K562 treated with DMSO at 1 percent for 12 hours (cell line): ENCODE data around the gene RNPS1. TPM values are rescaled to one million over a fixed set of nuclear protein-coding genes. Genes with fewer than 3 reads are reported as not detected.

Experiments
- total RNA-seq: library from RNA; unstranded; fragments of 300-600 nt; gene quantifications from 2 replicates; pipeline ENCODE4 v1.2.3, GENCODE V29; 2022; ENCODE audit not compliant: insufficient read depth

Gene RNPS1, protein sequence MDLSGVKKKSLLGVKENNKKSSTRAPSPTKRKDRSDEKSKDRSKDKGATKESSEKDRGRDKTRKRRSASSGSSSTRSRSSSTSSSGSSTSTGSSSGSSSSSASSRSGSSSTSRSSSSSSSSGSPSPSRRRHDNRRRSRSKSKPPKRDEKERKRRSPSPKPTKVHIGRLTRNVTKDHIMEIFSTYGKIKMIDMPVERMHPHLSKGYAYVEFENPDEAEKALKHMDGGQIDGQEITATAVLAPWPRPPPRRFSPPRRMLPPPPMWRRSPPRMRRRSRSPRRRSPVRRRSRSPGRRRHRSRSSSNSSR
- 150 and 267 TPM in 2 replicates for total RNA-seq

DNA sequence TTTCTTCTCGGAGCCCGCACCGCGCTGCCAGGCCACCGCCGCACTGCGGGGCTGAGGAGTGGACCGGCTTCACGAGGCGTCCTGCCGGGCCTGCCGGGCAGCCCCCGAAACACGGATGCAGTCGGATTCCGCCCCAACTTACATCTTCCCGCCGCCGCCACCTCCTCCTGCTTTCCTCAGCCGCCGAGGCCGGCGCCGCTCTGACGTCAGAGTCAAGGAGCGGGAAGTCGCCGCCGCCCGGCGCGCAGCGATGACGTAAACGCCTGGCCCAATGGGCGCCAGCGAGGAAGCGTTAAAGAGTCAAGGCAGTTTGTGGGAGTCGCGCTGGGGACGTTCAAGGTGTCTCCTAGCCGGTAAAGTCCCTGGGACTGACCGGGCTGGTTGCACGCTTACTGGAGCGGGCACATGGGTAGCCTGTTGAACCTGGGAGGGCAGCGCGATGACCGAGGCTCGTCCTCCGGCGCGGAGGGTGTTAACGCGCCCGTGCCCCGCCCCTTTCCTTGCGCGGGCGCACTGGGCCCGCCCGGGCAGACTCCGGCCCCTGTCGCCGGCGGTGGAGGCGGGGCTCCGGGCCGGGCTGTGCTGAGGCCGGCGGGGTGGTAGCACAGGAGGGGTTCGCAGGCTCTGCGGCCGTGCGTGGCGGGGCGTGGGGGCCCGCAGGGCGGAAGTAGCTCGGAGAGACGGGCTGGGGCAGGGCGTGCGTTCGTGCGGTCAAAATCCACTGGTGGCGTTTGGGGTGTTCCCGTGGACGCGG, at the start of gene RNPS1:
TSS of gene RNPS1 (minus strand) at position 214 of the 754 bp plus-strand sequence. CDS start 3,483 bp downstream, outside the sequence.

DNA sequence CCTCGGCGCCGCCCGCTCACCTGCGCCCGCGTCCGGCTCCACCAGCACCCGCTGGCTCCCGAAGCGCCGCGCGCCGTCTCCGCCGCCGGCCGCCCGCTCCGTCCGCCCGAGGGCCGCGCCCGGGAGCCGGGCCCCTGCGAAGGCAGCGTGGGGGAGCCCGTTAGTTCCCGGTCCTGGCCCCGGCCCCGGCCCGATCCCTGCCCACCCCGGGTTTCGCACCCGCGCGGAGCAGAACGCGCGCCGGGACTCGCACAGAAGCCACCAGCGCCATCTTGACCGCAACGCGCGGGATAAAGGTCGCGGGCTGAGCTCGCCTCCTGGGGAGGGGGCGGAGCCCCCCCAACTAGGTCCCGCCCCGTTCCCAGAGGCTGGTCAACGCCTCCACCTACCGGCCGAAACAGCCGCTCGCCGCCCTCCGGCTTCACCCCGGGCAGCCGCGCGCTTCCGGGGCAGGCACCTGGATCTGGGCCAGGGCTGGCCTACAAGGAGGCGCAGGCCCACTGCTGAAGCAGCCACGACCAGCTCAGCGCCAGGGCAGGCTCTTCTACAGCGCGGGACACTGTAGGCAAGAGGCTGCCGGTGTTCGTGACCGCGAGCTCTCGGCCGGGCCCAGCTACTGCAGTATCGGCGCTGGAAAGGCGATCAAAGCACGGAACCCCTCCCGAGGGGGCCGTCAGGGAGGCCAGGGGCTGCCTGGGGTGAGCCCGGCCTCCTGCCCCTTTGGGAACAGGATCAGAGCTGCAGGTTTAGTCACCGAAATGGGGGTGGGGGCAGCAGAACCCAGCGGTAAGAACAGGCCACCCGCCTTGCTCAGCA, 16.4 kb downstream of the RNPS1 start, which contains the start of gene ECI1:
TSS of gene ECI1 (minus strand) at position 292 of the 816 bp plus-strand sequence. CDS start at position 271, 21 bp downstream.

DNA sequence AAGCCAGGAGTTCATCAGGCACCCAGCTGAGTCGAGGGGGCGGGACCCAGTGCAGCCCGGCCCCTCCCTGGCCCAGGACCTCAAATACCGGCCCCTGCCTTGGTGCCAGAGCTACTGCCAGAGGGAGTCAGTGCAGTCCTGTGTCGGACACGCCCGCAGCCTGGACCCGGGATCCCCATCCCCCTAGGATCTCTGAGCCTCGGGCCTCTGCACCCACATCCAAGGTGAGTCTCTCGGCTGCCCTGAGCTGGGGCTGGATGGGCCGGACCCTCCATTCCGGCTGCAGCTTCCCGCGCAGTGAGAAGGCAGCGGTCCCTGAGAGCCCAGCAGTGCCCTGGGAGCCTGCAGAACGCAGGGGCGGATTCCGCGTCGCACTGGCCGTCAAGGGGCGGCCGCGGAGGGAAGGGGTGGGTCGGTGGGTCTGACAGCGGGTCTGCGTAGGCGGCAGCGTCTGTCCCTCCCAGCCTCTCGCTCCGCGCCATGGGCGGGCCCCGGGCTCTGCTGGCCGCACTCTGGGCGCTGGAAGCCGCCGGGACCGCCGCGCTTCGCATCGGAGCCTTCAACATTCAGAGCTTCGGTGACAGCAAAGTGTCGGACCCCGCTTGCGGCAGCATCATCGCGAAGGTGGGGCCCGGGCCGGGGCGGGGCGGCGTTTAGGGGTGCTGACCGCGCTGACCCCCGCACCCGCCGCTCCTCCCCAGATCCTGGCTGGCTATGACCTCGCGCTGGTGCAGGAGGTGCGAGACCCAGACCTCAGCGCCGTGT, 31.4 kb downstream of the RNPS1 start, which contains the start of gene DNASE1L2:
TSS of gene DNASE1L2 (plus strand) at position 108 of the 765 bp plus-strand sequence. CDS start at position 481, 373 bp downstream.

GRCh38 chr16:2223221-2223941, 44.5 kb downstream of the RNPS1 start, which contains the start of gene E4F1:
Gene E4F1 (plus strand): TSS chr16:2223591. CDS start chr16:2223614, 23 bp downstream.

DNA sequence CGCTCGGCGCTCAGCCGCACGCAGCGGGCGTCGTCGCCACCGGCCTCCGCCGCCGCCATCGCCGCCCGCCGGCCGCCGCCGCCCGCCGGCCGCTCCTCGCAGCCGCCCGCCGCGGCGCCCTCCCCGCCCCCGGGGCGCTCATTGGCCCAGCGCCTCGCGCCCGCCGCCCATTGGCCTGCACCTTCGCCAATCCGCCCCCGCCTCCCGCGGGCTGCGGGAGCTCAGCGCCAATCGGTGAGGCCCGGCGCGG, 53.3 kb downstream of the RNPS1 start, which contains the start of gene PGP:
TSS of gene PGP (minus strand) at position 122 of the 250 bp plus-strand sequence. CDS start at position 59, 63 bp downstream.

GRCh38 chr16:2210386-2211365, 57.2 kb downstream of the RNPS1 start, which contains the start of gene BRICD5:
Gene BRICD5 (minus strand): TSS chr16:2210863. CDS start chr16:2210833, 30 bp downstream.

GRCh38 chr16:2205104-2205966, 62.6 kb downstream of the RNPS1 start, which contains the start of gene MLST8:
Gene MLST8 (plus strand): TSS chr16:2205454. CDS start chr16:2206086, 632 bp downstream.

Other genes starting within 250 kb of the RNPS1 start
- 1.8 and 4.4 TPM in 2 replicates for gene NPW, start 248.3 kb downstream of the RNPS1 start, total RNA-seq
- 16.0 and 31.4 TPM in 2 replicates for gene NHERF2, start 241.2 kb downstream of the RNPS1 start, total RNA-seq
- gene NTHL1, start 220.3 kb downstream of the RNPS1 start, total RNA-seq: 17.7 and 38.6 TPM in 2 replicates
- 37.3 and 67.9 TPM in 2 replicates for gene TSC2, start 220.1 kb downstream of the RNPS1 start, total RNA-seq
- 55.0 and 106 TPM in 2 replicates for gene PKD1, start 132.2 kb downstream of the RNPS1 start, total RNA-seq
- gene RAB26, start 119.5 kb downstream of the RNPS1 start, total RNA-seq: 1.5 and 6.2 TPM in 2 replicates
- 69.7 and 97.4 TPM in 2 replicates for gene TRAF7, start 112.3 kb downstream of the RNPS1 start, total RNA-seq
- gene CASKIN1, start 71.5 kb downstream of the RNPS1 start, total RNA-seq: 1.6 and 3.2 TPM in 2 replicates
- gene MLST8, start 62.7 kb downstream of the RNPS1 start, total RNA-seq: 57.4 and 63.7 TPM in 2 replicates
- 10.4 and 37.8 TPM in 2 replicates for gene BRICD5, start 57.3 kb downstream of the RNPS1 start, total RNA-seq
- gene PGP, start 53.3 kb downstream of the RNPS1 start, total RNA-seq: 60.1 and 77.5 TPM in 2 replicates
- 30.1 and 43.9 TPM in 2 replicates for gene E4F1, start 44.5 kb downstream of the RNPS1 start, total RNA-seq
- gene DNASE1L2, start 31.7 kb downstream of the RNPS1 start, total RNA-seq: 3.0 and 4.9 TPM in 2 replicates
- gene ECI1, start 16.5 kb downstream of the RNPS1 start, total RNA-seq: 331 and 485 TPM in 2 replicates
- gene ABCA3, start 72.6 kb upstream of the RNPS1 start, total RNA-seq: 12.0 and 28.5 TPM in 2 replicates
- 22.7 and 45.3 TPM in 2 replicates for gene CCNF, start 161.3 kb upstream of the RNPS1 start, total RNA-seq
- 35.6 and 43.5 TPM in 2 replicates for gene TEDC2, start 192.0 kb upstream of the RNPS1 start, total RNA-seq
- not detected in 2 replicates for gene NTN3, start 203.2 kb upstream of the RNPS1 start, total RNA-seq
- gene TBC1D24, start 207.0 kb upstream of the RNPS1 start, total RNA-seq: 3.4 and 13.9 TPM in 2 replicates
- 460 and 473 TPM in 2 replicates for gene ATP6V0C, start 245.8 kb upstream of the RNPS1 start, total RNA-seq